CD4-positive, alpha-beta memory T cell (primary cell): ENCODE measurements around the gene NR1H2. TPM values are rescaled to one million over a fixed set of nuclear protein-coding genes. Genes with fewer than 3 reads are reported as not detected.
A peak's percentile ranks its signal among the peaks of the same experiment; 100 is the strongest.

Experiments used
- CTCF ChIA-PET: fragments of 350-600 bp; sonication (Branson Sonifier 250); formaldehyde crosslinking; loops from one replicate; lab custom pipeline; 2021; ENCODE audit warnings: inconsistent platforms; ENCODE audit not compliant: partially characterized antibody; lab: Charles Lee
- POLR2A ChIA-PET: fragments of 350-600 bp; sonication (Branson Sonifier 250); formaldehyde crosslinking; loops from one replicate; lab custom pipeline; 2021; ENCODE audit not compliant: partially characterized antibody; lab: Charles Lee
- DNase-seq, 5 donors: peaks; one replicate each; pipeline versions ENCODE4 v3.0.0 to v3.0.0-alpha.2; 2020 to 2022; ENCODE audit warnings: mixed read lengths in 1 of 5
- H3K27ac ChIP-seq: one replicate; pipeline ENCODE4 v1.7.0; 2013; ENCODE audit warnings: low read depth, low read length
- H3K27me3 ChIP-seq: 2 replicates; pipeline ENCODE4 v1.7.0; 2013; ENCODE audit warnings: mild to moderate bottlenecking, low read length, moderate library complexity; ENCODE audit not compliant: insufficient read depth
- H3K36me3 ChIP-seq: 2 replicates; pipeline ENCODE4 v1.7.0; 2013; ENCODE audit warnings: mild to moderate bottlenecking, low read length, moderate library complexity; ENCODE audit not compliant: insufficient read depth
- H3K4me1 ChIP-seq: 2 replicates; pipeline ENCODE4 v1.7.0; 2013; ENCODE audit warnings: mild to moderate bottlenecking, low read length, moderate library complexity; ENCODE audit not compliant: insufficient read depth
- H3K4me3 ChIP-seq, 2 donors: one replicate each; pipeline ENCODE4 v1.7.0; 2013; ENCODE audit warnings: low read length in 2 of 2, mild to moderate bottlenecking in 1 of 2
- H3K9me3 ChIP-seq, 2 donors: one replicate each; pipeline ENCODE4 v1.7.0; 2013; ENCODE audit warnings: low read length in 2 of 2, control low read depth in 1 of 2; ENCODE audit not compliant: control insufficient read depth in 1 of 2
- H3K27ac Mint-ChIP-seq, 7 donors: one replicate each; pipeline ENCODE4 v1.8.0; 2020 to 2021; ENCODE audit warnings: mixed read lengths in 7 of 7, mild to moderate bottlenecking in 6 of 7, inconsistent platforms in 3 of 7, moderate library complexity in 3 of 7
- H3K27me3 Mint-ChIP-seq, 2 donors: one replicate each; pipeline ENCODE4 v1.8.0; 2020 to 2021; ENCODE audit warnings: mixed read lengths in 2 of 2
- H3K36me3 Mint-ChIP-seq, 2 donors: one replicate each; pipeline ENCODE4 v1.8.0; 2020 to 2021; ENCODE audit warnings: mixed read lengths in 2 of 2, inconsistent platforms in 1 of 2, mild to moderate bottlenecking in 1 of 2
- H3K4me1 Mint-ChIP-seq, 4 donors: one replicate each; pipeline ENCODE4 v1.8.0; 2020 to 2021; ENCODE audit warnings: mixed read lengths in 4 of 4, mild to moderate bottlenecking in 1 of 4
- H3K4me3 Mint-ChIP-seq, 8 donors: one replicate each; pipeline ENCODE4 v1.8.0; 2020 to 2021; ENCODE audit warnings: mixed read lengths in 8 of 8, mild to moderate bottlenecking in 7 of 8, moderate library complexity in 6 of 8, inconsistent platforms in 3 of 8
- H3K9me3 Mint-ChIP-seq, 8 donors: one replicate each; pipeline ENCODE4 v1.8.0; 2020 to 2021; ENCODE audit warnings: mixed read lengths in 8 of 8, mild to moderate bottlenecking in 5 of 8, inconsistent platforms in 3 of 8, moderate library complexity in 1 of 8
- intact Hi-C: fragments of 100-400 bp; cut with micrococcal nuclease; formaldehyde crosslinking; loops from one replicate; pipeline ENCODE4 v1.15.1; 2023
- polyA plus RNA-seq, 2 donors: library from polyadenylated mRNA; unstranded; fragments of 300-500 nt; fragmentation: Illumina TruSeq; gene quantifications; one replicate each; pipeline ENCODE4 v1.2.3, GENCODE V29; 2021
- total RNA-seq, 2 experiments: library from RNA; stranded (reverse); gene quantifications; one replicate each; pipeline ENCODE4 v1.2.3, GENCODE V29; 2021

NR1H2 gene
- total and polyA plus RNA-seq, 4 experiments from 2014 or later, result 86.9 to 109 (median 95.6) TPM

- CTCF ChIA-PET, result no interaction called here
- H3K27ac ChIP-seq, result peak overlapping the region; percentile 100
- POLR2A ChIA-PET, result no interaction called here
- H3K27me3 ChIP-seq, result no peaks in the 10 kb centered on the region
- peaks cover 26 to 42% of the 10 kb centered on the region in 2 donors for H3K36me3 Mint-ChIP-seq
- H3K4me3 ChIP-seq, result no peak overlapping the region
- no peaks in the 10 kb centered on the region for H3K9me3 ChIP-seq
- peak overlapping the region; percentile 53 to 100 (median 94) for H3K27ac Mint-ChIP-seq
- intact Hi-C loops, result no loop called here
- H3K9me3 Mint-ChIP-seq, result peaks cover 0 to 6% (median 0%) of the 10 kb centered on the region in 8 donors
- peak overlapping the region in 7 of 8 donors; percentile 35 to 96 (median 87) for H3K4me3 Mint-ChIP-seq
- peaks cover 14% of the 10 kb centered on the region for H3K4me1 ChIP-seq
- H3K36me3 ChIP-seq, result peaks cover 46% of the 10 kb centered on the region
- DNase-seq, result no peak
- peaks cover 7 to 26% (median 14%) of the 10 kb centered on the region in 4 donors for H3K4me1 Mint-ChIP-seq
- no peaks in the 10 kb centered on the region for H3K27me3 Mint-ChIP-seq
Observed at GRCh38 chr19:50377517-50377916, 1.3 kb downstream of the NR1H2 start.

- intact Hi-C loops, result no loop called here
Observed at GRCh38 chr19:50378169-50378862, 2.1 kb downstream of the NR1H2 start.

GRCh38 chr19:50378863-50379236 lies 2.6 kb downstream of the NR1H2 start:
- ChIA-PET POLR2A (no interaction called here), CTCF (no interaction called here)
- peaks cover 0 to 8% (median 0%) of the 10 kb centered on the region in 8 donors for H3K9me3 Mint-ChIP-seq
- H3K27me3 Mint-ChIP-seq, result no peaks in the 10 kb centered on the region
- no peak overlapping the region for H3K4me3 Mint-ChIP-seq
- DNase-seq, result no peak
- peak overlapping the region in 4 of 7 donors; percentile 11 to 77 (median 50) for H3K27ac Mint-ChIP-seq
- H3K4me1 ChIP-seq, result peaks cover 20% of the 10 kb centered on the region
- no peaks in the 10 kb centered on the region for H3K27me3 ChIP-seq
- H3K4me3 ChIP-seq, result no peak overlapping the region
- intact Hi-C loops, result no loop called here
- H3K4me1 Mint-ChIP-seq, result peaks cover 12 to 34% (median 22%) of the 10 kb centered on the region in 4 donors
- no peak overlapping the region for H3K27ac ChIP-seq
- H3K36me3 Mint-ChIP-seq, result peaks cover 26 to 50% of the 10 kb centered on the region in 2 donors
- H3K36me3 ChIP-seq, result peaks cover 46% of the 10 kb centered on the region
- H3K9me3 ChIP-seq, result no peaks in the 10 kb centered on the region

More at GRCh38 chr19:50378169-50378862, 2.1 kb downstream of the NR1H2 start:
- Mint-ChIP-seq H3K27ac (peak overlapping the region in 3 of 7 donors; percentile 22 to 94 (median 62)), H3K4me3 (peak overlapping the region in 3 of 8 donors; percentile 20 to 50 (median 25)), H3K36me3 (peaks cover 26 to 47% of the 10 kb centered on the region in 2 donors), H3K4me1 (peaks cover 10 to 29% (median 17%) of the 10 kb centered on the region in 4 donors), H3K27me3 (no peaks in the 10 kb centered on the region), H3K9me3 (peaks cover 0 to 6% (median 0%) of the 10 kb centered on the region in 8 donors)
- Histone ChIP-seq H3K36me3 (peaks cover 46% of the 10 kb centered on the region), H3K4me3 (no peak overlapping the region), H3K27me3 (no peaks in the 10 kb centered on the region), H3K9me3 (no peaks in the 10 kb centered on the region), H3K4me1 (peaks cover 15% of the 10 kb centered on the region), H3K27ac (no peak overlapping the region)
- POLR2A ChIA-PET, result no interaction called here
- CTCF ChIA-PET, result no interaction called here
- DNase-seq, result no peak

GRCh38 chr19:50379602-50380001 lies 3.3 kb downstream of the NR1H2 start:
- Mint-ChIP-seq H3K4me3 (peak overlapping the region in 2 of 8 donors; percentile 5 to 17), H3K36me3 (peaks cover 26 to 55% of the 10 kb centered on the region in 2 donors), H3K4me1 (peaks cover 18 to 38% (median 29%) of the 10 kb centered on the region in 4 donors), H3K27ac (peak overlapping the region in 3 of 7 donors; percentile 11 to 87 (median 74)), H3K9me3 (peaks cover 0 to 12% (median 0%) of the 10 kb centered on the region in 8 donors), H3K27me3 (no peaks in the 10 kb centered on the region)
- Histone ChIP-seq H3K27me3 (no peaks in the 10 kb centered on the region), H3K4me1 (peaks cover 21% of the 10 kb centered on the region), H3K27ac (no peak overlapping the region), H3K4me3 (no peak overlapping the region), H3K36me3 (peaks cover 46% of the 10 kb centered on the region), H3K9me3 (no peaks in the 10 kb centered on the region)
- ChIA-PET CTCF (no interaction called here), POLR2A (no interaction called here)
- intact Hi-C loops, result loop anchor here (5.0 kb wide), 1 partner anchor 47 kb away; no protein-coding TSS in a partner anchor
- no peak for DNase-seq

GRCh38 chr19:50380137-50380536 lies 3.9 kb downstream of the NR1H2 start:
- H3K4me1 ChIP-seq, result peaks cover 26% of the 10 kb centered on the region
- H3K9me3 Mint-ChIP-seq, result peaks cover 0 to 12% (median 0%) of the 10 kb centered on the region in 8 donors
- DNase-seq, result no peak
- peaks cover 26 to 59% of the 10 kb centered on the region in 2 donors for H3K36me3 Mint-ChIP-seq
- H3K4me3 ChIP-seq, result no peak overlapping the region
- no peaks in the 10 kb centered on the region for H3K9me3 ChIP-seq
- H3K4me1 Mint-ChIP-seq, result peaks cover 24 to 42% (median 34%) of the 10 kb centered on the region in 4 donors
- no peaks in the 10 kb centered on the region for H3K27me3 Mint-ChIP-seq
- POLR2A ChIA-PET, result no interaction called here
- CTCF ChIA-PET, result no interaction called here
- peak overlapping the region in 3 of 7 donors; percentile 40 to 87 (median 74) for H3K27ac Mint-ChIP-seq
- H3K4me3 Mint-ChIP-seq, result peak overlapping the region in 1 of 8 donors; percentile 31
- intact Hi-C loops, result loop anchor here (5.0 kb wide), 1 partner anchor 48 kb away; no protein-coding TSS in a partner anchor
- H3K27ac ChIP-seq, result no peak overlapping the region
- H3K36me3 ChIP-seq, result peaks cover 46% of the 10 kb centered on the region
- no peaks in the 10 kb centered on the region for H3K27me3 ChIP-seq

GRCh38 chr19:50380751-50381151 lies 4.5 kb downstream of the NR1H2 start:
- Mint-ChIP-seq H3K27ac (peak overlapping the region in 3 of 7 donors; percentile 48 to 78 (median 77)), H3K4me1 (peaks cover 25 to 44% (median 36%) of the 10 kb centered on the region in 4 donors), H3K9me3 (peaks cover 0 to 12% (median 0%) of the 10 kb centered on the region in 8 donors), H3K4me3 (no peak overlapping the region), H3K27me3 (no peaks in the 10 kb centered on the region), H3K36me3 (peaks cover 26 to 59% of the 10 kb centered on the region in 2 donors)
- Histone ChIP-seq H3K27ac (no peak overlapping the region), H3K4me3 (no peak overlapping the region), H3K36me3 (peaks cover 46% of the 10 kb centered on the region), H3K27me3 (no peaks in the 10 kb centered on the region), H3K4me1 (peaks cover 29% of the 10 kb centered on the region), H3K9me3 (no peaks in the 10 kb centered on the region)
- DNase-seq, result no peak
- intact Hi-C loops, result loop anchor here (5.0 kb wide), 1 partner anchor 48 kb away; no protein-coding TSS in a partner anchor
- ChIA-PET CTCF (no interaction called here), POLR2A (no interaction called here)
